DOHH2 (cell line): ENCODE measurements around the gene ZBTB33.

Experiments
- H3F3A ChIP-seq: fragments of 200-600 bp; sonication (generic), shearing (Covaris generic); 2 replicates; pipeline ENCODE4 v1.6.0; 2016; ENCODE audit warnings: antibody characterized with exemption, mild to moderate bottlenecking; ENCODE audit not compliant: control insufficient read depth, insufficient read depth
- H3K27ac ChIP-seq: fragments of 200-600 bp; sonication (generic); 2 replicates; pipeline ENCODE4 v1.5.1; 2014; ENCODE audit warnings: low read depth, mild to moderate bottlenecking, low read length, moderate library complexity
- H3K27me3 ChIP-seq: fragments of 200-600 bp; sonication (generic); 2 replicates; pipeline ENCODE4 v1.6.1; 2014; ENCODE audit warnings: mild to moderate bottlenecking, low read length, mixed read lengths; ENCODE audit not compliant: control insufficient read depth
- H3K36me3 ChIP-seq: fragments of 200-600 bp; sonication (generic); 2 replicates; pipeline ENCODE4 v1.6.1; 2014; ENCODE audit warnings: mild to moderate bottlenecking, low read length, moderate library complexity, mixed read lengths; ENCODE audit not compliant: control insufficient read depth
- H3K4me1 ChIP-seq: fragments of 200-600 bp; sonication (generic); 2 replicates; pipeline ENCODE4 v1.6.1; 2014; ENCODE audit warnings: mild to moderate bottlenecking, low read length, mixed read lengths; ENCODE audit not compliant: control insufficient read depth
- H3K4me2 ChIP-seq: fragments of 200-600 bp; sonication (generic); 2 replicates; pipeline ENCODE4 v1.6.0; 2014; ENCODE audit warnings: mild to moderate bottlenecking, low read length, moderate library complexity
- H3K4me3 ChIP-seq: fragments of 200-600 bp; sonication (generic); 2 replicates; pipeline ENCODE4 v1.5.1; 2014; ENCODE audit warnings: mild to moderate bottlenecking, low read length, mixed read lengths
- H3K79me2 ChIP-seq: fragments of 200-600 bp; sonication (generic); 2 replicates; pipeline ENCODE4 v1.6.1; 2014; ENCODE audit warnings: mild to moderate bottlenecking, low read length, mixed read lengths; ENCODE audit not compliant: control insufficient read depth
- H3K9me2 ChIP-seq: fragments of 200-600 bp; sonication (generic); replicated peaks from 2 replicates; pipeline ENCODE4 v1.6.1; 2014; ENCODE audit warnings: mild to moderate bottlenecking, low read length, mixed read lengths; ENCODE audit not compliant: control insufficient read depth
- H3K9me3 ChIP-seq: fragments of 200-600 bp; sonication (generic); 2 replicates; pipeline ENCODE4 v1.6.1; 2014; ENCODE audit warnings: antibody characterized with exemption, low read length, mixed read lengths; ENCODE audit not compliant: control insufficient read depth, insufficient read depth
- H4K20me1 ChIP-seq: fragments of 200-600 bp; sonication (generic); 2 replicates; pipeline ENCODE4 v1.6.0; 2014; ENCODE audit warnings: low read depth, mild to moderate bottlenecking, antibody characterized with exemption, low read length, moderate library complexity; ENCODE audit not compliant: control insufficient read depth, insufficient read depth
- CTCF ChIP-seq: fragments of 200-600 bp; sonication (generic); IDR thresholded peaks from one replicate; pipeline ENCODE4 v1.5.1; 2014; ENCODE audit warnings: antibody characterized with exemption, mild to moderate bottlenecking, low read depth, low read length; ENCODE audit not compliant: poor library complexity, severe bottlenecking
- EZH2phosphoT487 ChIP-seq: fragments of 200-600 bp; sonication (generic); IDR thresholded peaks from 2 replicates; pipeline ENCODE4 v1.6.1; 2017; ENCODE audit warnings: borderline replicate concordance, mild to moderate bottlenecking, antibody characterized with exemption, low read length, moderate library complexity, mixed read lengths

Gene ZBTB33

GRCh38 chrX:120236687-120237479 lies 13.7 kb upstream of the ZBTB33 start:
- Histone ChIP-seq H3K4me2 (no peak overlapping the region), H3K9me2 (no peaks in the 10 kb centered on the region), H3K9me3 (no peaks in the 10 kb centered on the region), H3K27me3 (no peaks in the 10 kb centered on the region), H3K27ac (no peak overlapping the region), H3K79me2 (no peaks in the 10 kb centered on the region), H3K4me1 (no peaks in the 10 kb centered on the region), H3K4me3 (no peak overlapping the region), H3F3A (no peaks in the 10 kb centered on the region), H3K36me3 (no peaks in the 10 kb centered on the region), H4K20me1 (no peaks in the 10 kb centered on the region)
- no peak for TF ChIP-seq CTCF
- no peak for TF ChIP-seq EZH2phosphoT487

GRCh38 chrX:120238933-120239332 lies 11.7 kb upstream of the ZBTB33 start:
- peaks cover 9% of the 10 kb centered on the region for H3K4me1 ChIP-seq
- no peak for TF ChIP-seq EZH2phosphoT487
- TF ChIP-seq CTCF, result no peak

GRCh38 chrX:120242813-120243212 lies 7.8 kb upstream of the ZBTB33 start:
- Histone ChIP-seq H3K4me2 (peak overlapping the region; percentile 80), H3K79me2 (peaks cover 17% of the 10 kb centered on the region), H3K27me3 (no peaks in the 10 kb centered on the region), H3F3A (no peaks in the 10 kb centered on the region), H3K4me3 (0 out of 2 replicates have a peak overlapping the region, but pooled peaks have one; percentile 93), H3K9me2 (no peaks in the 10 kb centered on the region), H3K9me3 (no peaks in the 10 kb centered on the region), H3K36me3 (no peaks in the 10 kb centered on the region), H4K20me1 (no peaks in the 10 kb centered on the region), H3K4me1 (peaks cover 15% of the 10 kb centered on the region), H3K27ac (no peak overlapping the region)
- TF ChIP-seq EZH2phosphoT487 (no peak), CTCF (no peak)

More at GRCh38 chrX:120238933-120239332, 11.7 kb upstream of the ZBTB33 start:
- H3K9me2 ChIP-seq, result no peaks in the 10 kb centered on the region
- no peak overlapping the region for H3K4me3 ChIP-seq
- no peaks in the 10 kb centered on the region for H3F3A ChIP-seq
- H3K36me3 ChIP-seq, result no peaks in the 10 kb centered on the region
- no peaks in the 10 kb centered on the region for H4K20me1 ChIP-seq
- H3K27ac ChIP-seq, result no peak overlapping the region
- peaks cover 10% of the 10 kb centered on the region for H3K79me2 ChIP-seq
- H3K4me2 ChIP-seq, result no peak overlapping the region
- H3K9me3 ChIP-seq, result no peaks in the 10 kb centered on the region
- no peaks in the 10 kb centered on the region for H3K27me3 ChIP-seq
